ENCODE data around the gene CDC14A. TPM values are rescaled to one million over a fixed set of nuclear protein-coding genes. Genes with fewer than 3 reads are reported as not detected.

Gene CDC14A
- total and polyA plus RNA-seq, 10 donors = 3.8 to 58.5 (median 27.3) TPM

DNA sequence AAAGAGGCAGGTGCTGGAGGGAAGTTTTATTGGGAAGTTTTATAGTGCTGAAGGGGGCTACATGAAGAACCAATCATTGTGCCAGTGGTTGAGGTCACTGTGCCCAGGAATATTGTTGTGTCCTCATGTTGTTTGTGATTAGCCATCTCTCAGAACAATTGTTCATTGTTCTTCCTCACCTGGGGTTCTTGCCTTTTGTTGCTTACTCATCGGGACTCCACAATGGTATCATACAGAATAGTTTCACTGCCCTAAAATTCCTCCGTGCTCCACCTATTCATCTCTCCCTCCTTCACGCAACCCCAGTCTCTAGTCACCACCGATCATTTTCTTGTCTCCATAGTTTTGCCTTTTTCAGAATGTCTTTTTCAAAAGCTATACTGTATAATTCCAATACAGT, 38.9 kb upstream of the CDC14A start:
- H3K4me1 ChIP-seq = no peaks in the 10 kb centered on the region
- intact Hi-C loops (cut with DNase I; ENCODE audit: low total_unique reads) = no loop called here
- peaks cover 0 to 39% (median 32%) of the 10 kb centered on the region in 8 donors for H3K9me3 ChIP-seq
- no peaks in the 10 kb centered on the region for H3K27me3 ChIP-seq (replicated peaks in 1 of 7)
- WGBS, 5 donors = 87 to 92% (median 90%) methylated on average over 4 of the region's 4 CpGs
- TF ChIP-seq POLR2AphosphoS5 (IDR thresholded peaks at IDR 0.05) (no peak), POLR2A (IDR thresholded peaks at IDR 0.05) (no peak)
- TF ChIP-seq, protein P1, sequence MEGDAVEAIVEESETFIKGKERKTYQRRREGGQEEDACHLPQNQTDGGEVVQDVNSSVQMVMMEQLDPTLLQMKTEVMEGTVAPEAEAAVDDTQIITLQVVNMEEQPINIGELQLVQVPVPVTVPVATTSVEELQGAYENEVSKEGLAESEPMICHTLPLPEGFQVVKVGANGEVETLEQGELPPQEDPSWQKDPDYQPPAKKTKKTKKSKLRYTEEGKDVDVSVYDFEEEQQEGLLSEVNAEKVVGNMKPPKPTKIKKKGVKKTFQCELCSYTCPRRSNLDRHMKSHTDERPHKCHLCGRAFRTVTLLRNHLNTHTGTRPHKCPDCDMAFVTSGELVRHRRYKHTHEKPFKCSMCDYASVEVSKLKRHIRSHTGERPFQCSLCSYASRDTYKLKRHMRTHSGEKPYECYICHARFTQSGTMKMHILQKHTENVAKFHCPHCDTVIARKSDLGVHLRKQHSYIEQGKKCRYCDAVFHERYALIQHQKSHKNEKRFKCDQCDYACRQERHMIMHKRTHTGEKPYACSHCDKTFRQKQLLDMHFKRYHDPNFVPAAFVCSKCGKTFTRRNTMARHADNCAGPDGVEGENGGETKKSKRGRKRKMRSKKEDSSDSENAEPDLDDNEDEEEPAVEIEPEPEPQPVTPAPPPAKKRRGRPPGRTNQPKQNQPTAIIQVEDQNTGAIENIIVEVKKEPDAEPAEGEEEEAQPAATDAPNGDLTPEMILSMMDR (IDR thresholded peaks at IDR 0.05 in 8 of 11, conservative IDR thresholded peaks at IDR 0.05 in 3 of 11) = no peak
- H3K36me3 ChIP-seq = no peaks in the 10 kb centered on the region
- no peak for DNase-seq
- no peak overlapping the region for H3K27ac ChIP-seq
- H3K4me3 ChIP-seq = no peak overlapping the region

DNA sequence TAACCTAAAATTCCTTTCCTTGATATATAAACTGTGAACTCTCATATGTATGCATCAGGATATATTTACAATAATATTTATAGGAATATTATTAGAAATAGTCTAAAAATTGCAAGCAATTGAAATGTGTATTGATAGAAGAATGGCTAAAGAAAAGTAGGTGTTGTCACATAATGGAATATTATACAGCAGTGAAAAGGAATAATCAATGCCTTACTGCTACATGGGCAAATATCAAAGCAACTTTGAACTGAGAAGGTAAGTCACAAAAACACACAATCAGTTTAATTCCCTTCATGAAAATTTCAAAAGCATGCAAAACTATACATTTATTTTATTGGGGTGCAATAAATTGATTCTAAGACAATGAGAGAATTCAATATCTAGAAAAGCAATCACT, 35.7 kb upstream of the CDC14A start:
- intact Hi-C loops (cut with DNase I; ENCODE audit: low total_unique reads) = no loop called here
- TF ChIP-seq, protein P1 (IDR thresholded peaks at IDR 0.05 in 8 of 11, conservative IDR thresholded peaks at IDR 0.05 in 3 of 11) = no peak
- TF ChIP-seq POLR2A (IDR thresholded peaks at IDR 0.05) (no peak), POLR2AphosphoS5 (IDR thresholded peaks at IDR 0.05) (no peak)
- no peak for DNase-seq

DNA sequence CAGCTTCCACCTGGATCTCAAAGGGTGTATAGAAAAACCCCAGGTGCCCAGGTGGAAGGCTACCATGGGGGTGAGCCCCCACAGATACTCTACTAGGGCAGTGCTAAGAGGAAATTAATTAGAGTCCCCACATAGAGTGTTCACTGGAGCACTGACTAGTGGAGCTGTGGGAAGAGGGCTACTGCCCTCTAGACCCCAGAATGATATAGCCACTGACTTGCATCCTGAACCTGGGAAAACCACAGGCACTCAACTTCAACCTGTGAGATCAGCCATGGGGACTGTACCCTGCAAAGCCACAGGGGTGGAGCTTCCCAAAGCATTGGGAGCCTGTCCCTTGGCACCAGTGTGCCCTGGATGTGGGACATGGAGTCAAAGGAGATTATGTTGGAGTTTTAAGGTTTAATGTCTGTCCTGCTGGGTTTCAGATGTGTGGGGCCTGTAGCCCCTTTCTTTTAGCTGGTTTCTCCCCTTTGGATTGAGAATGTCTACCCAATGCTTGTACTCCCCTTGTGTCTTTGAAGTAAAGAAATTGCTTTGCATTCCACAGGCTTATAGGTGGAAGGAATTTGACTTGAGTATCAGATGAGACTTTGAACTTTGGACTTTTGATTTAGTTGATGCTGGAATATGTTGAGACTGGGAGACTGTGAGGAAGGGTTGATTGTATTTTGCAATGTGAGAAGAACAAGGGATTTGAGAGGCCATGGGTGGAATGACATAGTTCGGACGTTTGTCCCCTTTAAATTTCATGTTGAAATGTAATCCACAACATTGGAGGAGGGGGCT, 31.8 kb upstream of the CDC14A start:
- Histone ChIP-seq H3K4me1 (no peaks in the 10 kb centered on the region), H3K36me3 (no peaks in the 10 kb centered on the region), H3K27ac (no peak overlapping the region), H3K27me3 (replicated peaks in 1 of 7) (no peaks in the 10 kb centered on the region), H3K9me3 (peaks cover 0 to 49% (median 40%) of the 10 kb centered on the region in 8 donors), H3K4me3 (no peak overlapping the region)
- TF ChIP-seq POLR2AphosphoS5 (IDR thresholded peaks at IDR 0.05) = no peak
- TF ChIP-seq, protein P1 (IDR thresholded peaks at IDR 0.05 in 8 of 11, conservative IDR thresholded peaks at IDR 0.05 in 3 of 11) = no peak
- TF ChIP-seq POLR2A (IDR thresholded peaks at IDR 0.05) = no peak
- WGBS, 5 donors = 90 to 98% (median 92%) methylated on average over 2 of the region's 2 CpGs
- DNase-seq = no peak
- intact Hi-C loops (cut with DNase I; ENCODE audit: low total_unique reads) = no loop called here

More for the DNA sequence above, 35.7 kb upstream of the CDC14A start:
- Histone ChIP-seq H3K4me3 (no peak overlapping the region), H3K27me3 (replicated peaks in 1 of 7) (no peaks in the 10 kb centered on the region), H3K36me3 (no peaks in the 10 kb centered on the region), H3K4me1 (no peaks in the 10 kb centered on the region), H3K27ac (no peak overlapping the region), H3K9me3 (peaks cover 0 to 51% (median 43%) of the 10 kb centered on the region in 8 donors)

DNA sequence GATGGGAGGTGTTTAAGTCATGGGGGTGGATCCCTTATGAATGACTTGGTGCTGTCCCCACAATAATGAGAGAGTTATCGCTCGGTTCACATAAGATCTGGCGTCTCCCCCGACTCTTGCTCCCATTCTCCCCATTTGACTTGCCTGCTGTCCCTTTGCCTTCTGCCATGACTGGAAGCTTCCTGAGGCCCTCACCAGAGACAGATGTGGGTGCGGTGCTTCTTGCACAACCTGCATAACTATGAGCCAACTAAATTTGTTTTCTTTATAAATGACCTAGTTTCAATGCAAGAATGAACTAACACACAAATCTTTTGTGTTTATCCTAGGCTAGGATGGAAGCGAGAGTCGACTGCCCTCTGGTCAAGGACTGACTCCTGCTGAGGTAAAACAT, 31.2 kb upstream of the CDC14A start:
- TF ChIP-seq POLR2A (IDR thresholded peaks at IDR 0.05) = no peak
- TF ChIP-seq POLR2AphosphoS5 (IDR thresholded peaks at IDR 0.05) = no peak
- TF ChIP-seq, protein P1 (IDR thresholded peaks at IDR 0.05 in 8 of 11, conservative IDR thresholded peaks at IDR 0.05 in 3 of 11) = no peak
- Histone ChIP-seq H3K36me3 (no peaks in the 10 kb centered on the region), H3K4me1 (no peaks in the 10 kb centered on the region), H3K27me3 (replicated peaks in 1 of 7) (no peaks in the 10 kb centered on the region), H3K4me3 (no peak overlapping the region), H3K27ac (no peak overlapping the region), H3K9me3 (peaks cover 0 to 43% (median 34%) of the 10 kb centered on the region in 8 donors)
- WGBS, 5 donors = 94 to 99% (median 96%) methylated on average over 7 of the region's 7 CpGs
- DNase-seq = no peak
- intact Hi-C loops (cut with DNase I; ENCODE audit: low total_unique reads) = no loop called here
